Stomach (tissue), 4 donors: ENCODE measurements around the gene AKAP12.

ENCODE experiments used
- POLR2AphosphoS5 ChIP-seq, 3 donors: sonication (generic); formaldehyde crosslinking; IDR thresholded peaks; one replicate each; pipeline ENCODE4 v1.6.1; 2016; ENCODE audit warnings: antibody characterized with exemption in 3 of 3
- TF ChIP-seq, protein P1 (sequence below), 7 experiments: fragments of 450-650 bp in 4 of 7; fragments of 200-600 bp in 3 of 7; sonication (generic) in 3 of 7; IDR thresholded peaks; one replicate each; pipeline ENCODE4 v1.5.1; 2016 to 2019; ENCODE audit warnings: antibody characterized with exemption in 7 of 7, control low read depth in 2 of 7, mild to moderate bottlenecking in 1 of 7

DNA sequence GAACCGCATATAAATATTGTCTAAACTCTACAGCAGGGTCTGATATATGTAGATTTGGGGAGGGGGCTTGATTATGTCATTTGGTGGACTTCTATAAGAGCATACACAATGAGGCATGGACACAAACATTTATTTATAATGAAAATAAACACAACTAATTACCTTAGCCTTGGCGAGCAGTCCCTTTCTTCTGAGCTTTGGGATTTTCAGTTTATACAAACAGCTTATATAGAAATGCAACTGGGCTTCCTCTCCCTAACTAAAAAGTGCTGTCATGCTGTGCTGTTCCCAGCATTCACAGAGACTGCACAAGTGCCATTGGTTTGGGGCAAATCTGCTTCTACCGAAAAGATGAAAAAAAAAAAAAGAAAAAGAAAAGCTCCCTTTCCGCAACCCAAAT is 69.9 kb downstream of the AKAP12 start:
- TF ChIP-seq, protein P1, sequence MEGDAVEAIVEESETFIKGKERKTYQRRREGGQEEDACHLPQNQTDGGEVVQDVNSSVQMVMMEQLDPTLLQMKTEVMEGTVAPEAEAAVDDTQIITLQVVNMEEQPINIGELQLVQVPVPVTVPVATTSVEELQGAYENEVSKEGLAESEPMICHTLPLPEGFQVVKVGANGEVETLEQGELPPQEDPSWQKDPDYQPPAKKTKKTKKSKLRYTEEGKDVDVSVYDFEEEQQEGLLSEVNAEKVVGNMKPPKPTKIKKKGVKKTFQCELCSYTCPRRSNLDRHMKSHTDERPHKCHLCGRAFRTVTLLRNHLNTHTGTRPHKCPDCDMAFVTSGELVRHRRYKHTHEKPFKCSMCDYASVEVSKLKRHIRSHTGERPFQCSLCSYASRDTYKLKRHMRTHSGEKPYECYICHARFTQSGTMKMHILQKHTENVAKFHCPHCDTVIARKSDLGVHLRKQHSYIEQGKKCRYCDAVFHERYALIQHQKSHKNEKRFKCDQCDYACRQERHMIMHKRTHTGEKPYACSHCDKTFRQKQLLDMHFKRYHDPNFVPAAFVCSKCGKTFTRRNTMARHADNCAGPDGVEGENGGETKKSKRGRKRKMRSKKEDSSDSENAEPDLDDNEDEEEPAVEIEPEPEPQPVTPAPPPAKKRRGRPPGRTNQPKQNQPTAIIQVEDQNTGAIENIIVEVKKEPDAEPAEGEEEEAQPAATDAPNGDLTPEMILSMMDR (IDR thresholded peaks at IDR 0.05), result no peak
- TF ChIP-seq POLR2AphosphoS5 (IDR thresholded peaks at IDR 0.05), result no peak
